Smooth muscle cell of bladder (primary cell): ENCODE results near the gene OR4F6. TPM values are rescaled to one million over a fixed set of nuclear protein-coding genes. Genes with fewer than 3 reads are reported as not detected.

ENCODE experiments used
- total RNA-seq: library from RNA; depleted of rRNA; stranded (reverse); fragments of >200 nt; gene quantifications from 2 replicates; pipeline ENCODE4 v1.2.3, GENCODE V29; 2014

The OR4F6 gene
- not detected in 2 replicates for total RNA-seq

GRCh38 chr15:101803209-101803608 lies at the start of gene OR4F6:
OR4F6 (plus strand) TSS chr15:101803509; CDS start chr15:101805720, 2,211 bp downstream.

GRCh38 chr15:101811902-101812301 lies 8.6 kb downstream of the OR4F6 start, which contains the start of gene OR4F15:
OR4F15 (plus strand) TSS chr15:101812202; CDS start chr15:101818187, 5,985 bp downstream.

Other genes with a start within 250 kb of the OR4F6 start
- gene TM2D3, start 151.1 kb upstream of the OR4F6 start, total RNA-seq: 37.0 and 42.3 TPM in 2 replicates
- gene TARS3, start 79.0 kb upstream of the OR4F6 start, total RNA-seq: 14.1 and 15.2 TPM in 2 replicates
- gene OR4F15, start 8.7 kb downstream of the OR4F6 start, total RNA-seq: not detected in 2 replicates